DMS79 (cell line): Measurements from ENCODE around the gene HKDC1.
"Not testable (repeated sequence)": the region's sequence is repeated elsewhere in the genome, so short reads cannot be mapped to it uniquely, and the experiment has no call there.

Source experiments
- DNase-seq: peaks from one replicate; lab custom pipeline; 2025; lab: John Stamatoyannopoulos, UW

The HKDC1 gene

GRCh38 chr10:69278446-69278963 lies 58.4 kb downstream of the HKDC1 start, which contains the start of gene HK1:
Gene HK1 (plus strand): TSS chr10:69278496.
- DNase-seq: no peak

GRCh38 chr10:69279110-69279509 lies 59.0 kb downstream of the HKDC1 start:
- no peak for DNase-seq

- DNase-seq: no peak
These were observed 61.6 kb downstream of the HKDC1 start for GRCh38 chr10:69281507-69282413.

- not testable (repeated sequence) for DNase-seq
These were observed 64.3 kb downstream of the HKDC1 start for GRCh38 chr10:69284402-69284801.

- no peak for DNase-seq
These were observed 65.6 kb downstream of the HKDC1 start for GRCh38 chr10:69285699-69286098.

GRCh38 chr10:69287181-69287580 lies 67.0 kb downstream of the HKDC1 start:
- no peak for DNase-seq

- DNase-seq: no peak
These were observed 70.9 kb downstream of the HKDC1 start for GRCh38 chr10:69290993-69291392.

- DNase-seq: no peak
These were observed 72.3 kb downstream of the HKDC1 start for GRCh38 chr10:69292459-69292858.

- DNase-seq: no peak
These were observed 75.0 kb downstream of the HKDC1 start for GRCh38 chr10:69295027-69295636.

- no peak for DNase-seq
These were observed 83.5 kb downstream of the HKDC1 start for GRCh38 chr10:69303632-69304051.

- no peak for DNase-seq
These were observed 86.3 kb downstream of the HKDC1 start for GRCh38 chr10:69306421-69306820.

- no peak for DNase-seq
These were observed 87.3 kb downstream of the HKDC1 start for GRCh38 chr10:69307434-69307833.

GRCh38 chr10:69308304-69308703 lies 88.2 kb downstream of the HKDC1 start:
- not testable (repeated sequence) for DNase-seq

- no peak for DNase-seq
These were observed 91.2 kb downstream of the HKDC1 start for GRCh38 chr10:69311309-69311708.

GRCh38 chr10:69312528-69312927 lies 92.4 kb downstream of the HKDC1 start:
- DNase-seq: no peak

GRCh38 chr10:69315100-69315542 lies 95.0 kb downstream of the HKDC1 start:
- no peak for DNase-seq

- DNase-seq: no peak
These were observed 95.6 kb downstream of the HKDC1 start for GRCh38 chr10:69315610-69316312.

- no peak for DNase-seq
These were observed 96.4 kb downstream of the HKDC1 start for GRCh38 chr10:69316313-69317059.
